Muscle layer of colon (tissue), 2 donors: ENCODE results near the gene C5.

Source experiments
- H3K27ac ChIP-seq: one replicate; pipeline ENCODE4 v1.7.0; 2013; ENCODE audit warnings: low read depth, mild to moderate bottlenecking, low read length, moderate library complexity
- H3K27me3 ChIP-seq, 2 donors: one replicate each; pipeline ENCODE4 v1.7.0; 2013; ENCODE audit warnings: low read length in 2 of 2, mild to moderate bottlenecking in 2 of 2; ENCODE audit not compliant: insufficient read depth in 2 of 2, control insufficient read depth in 1 of 2
- H3K36me3 ChIP-seq: one replicate; pipeline ENCODE4 v1.7.0; 2013; ENCODE audit warnings: mild to moderate bottlenecking, low read length; ENCODE audit not compliant: insufficient read depth
- H3K4me1 ChIP-seq: one replicate; pipeline ENCODE4 v1.7.0; 2013; ENCODE audit warnings: mild to moderate bottlenecking, low read length; ENCODE audit not compliant: insufficient read depth
- H3K4me3 ChIP-seq, 2 donors: one replicate each; pipeline ENCODE4 v1.7.0; 2013; ENCODE audit warnings: low read length in 2 of 2, low read depth in 1 of 2, mild to moderate bottlenecking in 1 of 2, moderate library complexity in 1 of 2
- H3K9ac ChIP-seq: one replicate; pipeline ENCODE4 v1.7.0; 2013; ENCODE audit warnings: low read length
- H3K9me3 ChIP-seq: one replicate; pipeline ENCODE4 v1.7.0; 2013; ENCODE audit warnings: mild to moderate bottlenecking, low read length
- donor health status: abdominal sarcoma.
- donor health status: Adenocarcinoma of cecum.

C5 gene

GRCh38 chr9:121013911-121014310 lies 36.2 kb downstream of the C5 start:
- Histone ChIP-seq H3K4me3 (no peak overlapping the region), H3K9me3 (no peaks in the 10 kb centered on the region), H3K4me1 (no peaks in the 10 kb centered on the region), H3K27ac (no peak overlapping the region), H3K9ac (no peak overlapping the region), H3K36me3 (no peaks in the 10 kb centered on the region), H3K27me3 (no peaks in the 10 kb centered on the region)

GRCh38 chr9:121009650-121010049 lies 40.4 kb downstream of the C5 start:
- no peak overlapping the region for H3K27ac ChIP-seq
- no peaks in the 10 kb centered on the region for H3K27me3 ChIP-seq

GRCh38 chr9:120999317-120999716 lies 50.8 kb downstream of the C5 start:
- H3K9ac ChIP-seq, result no peak overlapping the region
- H3K27me3 ChIP-seq, result no peaks in the 10 kb centered on the region
- H3K27ac ChIP-seq, result no peak overlapping the region
- H3K4me3 ChIP-seq, result no peak overlapping the region
- H3K4me1 ChIP-seq, result no peaks in the 10 kb centered on the region
- no peaks in the 10 kb centered on the region for H3K9me3 ChIP-seq
- no peaks in the 10 kb centered on the region for H3K36me3 ChIP-seq

More at GRCh38 chr9:121009650-121010049, 40.4 kb downstream of the C5 start:
- Histone ChIP-seq H3K4me1 (no peaks in the 10 kb centered on the region), H3K36me3 (no peaks in the 10 kb centered on the region), H3K9ac (no peak overlapping the region), H3K9me3 (no peaks in the 10 kb centered on the region), H3K4me3 (no peak overlapping the region)

GRCh38 chr9:120998111-120998510 lies 52.0 kb downstream of the C5 start:
- no peak overlapping the region for H3K4me3 ChIP-seq
- H3K9ac ChIP-seq, result no peak overlapping the region
- no peak overlapping the region for H3K27ac ChIP-seq
- H3K4me1 ChIP-seq, result no peaks in the 10 kb centered on the region
- no peaks in the 10 kb centered on the region for H3K9me3 ChIP-seq
- no peaks in the 10 kb centered on the region for H3K36me3 ChIP-seq
- H3K27me3 ChIP-seq, result no peaks in the 10 kb centered on the region

- H3K9me3 ChIP-seq, result no peaks in the 10 kb centered on the region
- no peaks in the 10 kb centered on the region for H3K36me3 ChIP-seq
- no peaks in the 10 kb centered on the region for H3K4me1 ChIP-seq
- no peak overlapping the region for H3K9ac ChIP-seq
- H3K27me3 ChIP-seq, result no peaks in the 10 kb centered on the region
- no peak overlapping the region for H3K4me3 ChIP-seq
- no peak overlapping the region for H3K27ac ChIP-seq
Measured at GRCh38 chr9:120997502-120997901, 52.6 kb downstream of the C5 start.

- H3K4me3 ChIP-seq, result no peak overlapping the region
- no peaks in the 10 kb centered on the region for H3K27me3 ChIP-seq
- H3K36me3 ChIP-seq, result no peaks in the 10 kb centered on the region
- H3K27ac ChIP-seq, result no peak overlapping the region
- H3K9me3 ChIP-seq, result no peaks in the 10 kb centered on the region
- H3K9ac ChIP-seq, result no peak overlapping the region
- no peaks in the 10 kb centered on the region for H3K4me1 ChIP-seq
Measured at GRCh38 chr9:120996409-120996808, 53.7 kb downstream of the C5 start.

- Histone ChIP-seq H3K9me3 (no peaks in the 10 kb centered on the region), H3K27ac (no peak overlapping the region), H3K4me1 (no peaks in the 10 kb centered on the region), H3K36me3 (no peaks in the 10 kb centered on the region), H3K9ac (no peak overlapping the region), H3K4me3 (no peak overlapping the region), H3K27me3 (no peaks in the 10 kb centered on the region)
Measured at GRCh38 chr9:120989065-120989464, 61.0 kb downstream of the C5 start.

GRCh38 chr9:120985819-120986222 lies 64.3 kb downstream of the C5 start:
- Histone ChIP-seq H3K9ac (no peak overlapping the region), H3K4me3 (no peak overlapping the region), H3K27me3 (no peaks in the 10 kb centered on the region), H3K4me1 (no peaks in the 10 kb centered on the region), H3K36me3 (no peaks in the 10 kb centered on the region), H3K9me3 (no peaks in the 10 kb centered on the region), H3K27ac (no peak overlapping the region)

- H3K27ac ChIP-seq, result no peak overlapping the region
- no peaks in the 10 kb centered on the region for H3K4me1 ChIP-seq
- no peaks in the 10 kb centered on the region for H3K9me3 ChIP-seq
- H3K4me3 ChIP-seq, result no peak overlapping the region
- H3K36me3 ChIP-seq, result no peaks in the 10 kb centered on the region
- H3K27me3 ChIP-seq, result no peaks in the 10 kb centered on the region
- no peak overlapping the region for H3K9ac ChIP-seq
Measured at GRCh38 chr9:120983259-120983837, 66.7 kb downstream of the C5 start.

GRCh38 chr9:120982836-120983235 lies 67.2 kb downstream of the C5 start:
- H3K4me3 ChIP-seq, result no peak overlapping the region
- H3K36me3 ChIP-seq, result no peaks in the 10 kb centered on the region
- no peak overlapping the region for H3K9ac ChIP-seq
- no peaks in the 10 kb centered on the region for H3K27me3 ChIP-seq
- no peaks in the 10 kb centered on the region for H3K9me3 ChIP-seq
- H3K4me1 ChIP-seq, result no peaks in the 10 kb centered on the region
- H3K27ac ChIP-seq, result no peak overlapping the region

GRCh38 chr9:120980951-120981350 lies 69.1 kb downstream of the C5 start:
- Histone ChIP-seq H3K36me3 (no peaks in the 10 kb centered on the region), H3K9me3 (no peaks in the 10 kb centered on the region), H3K27me3 (no peaks in the 10 kb centered on the region), H3K27ac (no peak overlapping the region), H3K4me1 (no peaks in the 10 kb centered on the region), H3K4me3 (no peak overlapping the region), H3K9ac (no peak overlapping the region)

GRCh38 chr9:120979797-120980196 lies 70.3 kb downstream of the C5 start:
- no peaks in the 10 kb centered on the region for H3K4me1 ChIP-seq
- H3K4me3 ChIP-seq, result no peak overlapping the region
- H3K27ac ChIP-seq, result no peak overlapping the region
- no peaks in the 10 kb centered on the region for H3K36me3 ChIP-seq
- no peaks in the 10 kb centered on the region for H3K27me3 ChIP-seq
- no peak overlapping the region for H3K9ac ChIP-seq
- no peaks in the 10 kb centered on the region for H3K9me3 ChIP-seq
